ENCODE data around the gene DOHH.

The DOHH gene

GRCh38 chr19:3500429-3501101, at the start of gene DOHH:
DOHH (minus strand) TSS chr19:3500674; CDS start chr19:3496814, 3,860 bp downstream.
- H3K36me3 Mint-ChIP-seq = peaks cover 5% of the 10 kb centered on the region
- peak within 1 kb of the TSS; percentile 96 for H3K4me3 Mint-ChIP-seq
- no peaks in the 10 kb centered on the region for H3K9me3 Mint-ChIP-seq
- peaks cover 36% of the 10 kb centered on the region for H3K4me1 Mint-ChIP-seq
- H3K27ac Mint-ChIP-seq = peak within 1 kb of the TSS; percentile 99
- no peaks in the 10 kb centered on the region for H3K27me3 Mint-ChIP-seq

- Mint-ChIP-seq H3K4me1 (peaks cover 28% of the 10 kb centered on the region), H3K36me3 (peaks cover 4% of the 10 kb centered on the region), H3K9me3 (no peaks in the 10 kb centered on the region), H3K4me3 (no peak overlapping the region), H3K27ac (no peak overlapping the region), H3K27me3 (no peaks in the 10 kb centered on the region)
Observed at GRCh38 chr19:3549816-3550215, 49.3 kb upstream of the DOHH start.

GRCh38 chr19:3548606-3549005, 48.1 kb upstream of the DOHH start:
- Mint-ChIP-seq H3K4me1 (peaks cover 22% of the 10 kb centered on the region), H3K4me3 (no peak overlapping the region), H3K27me3 (no peaks in the 10 kb centered on the region), H3K36me3 (peaks cover 4% of the 10 kb centered on the region), H3K27ac (no peak overlapping the region), H3K9me3 (no peaks in the 10 kb centered on the region)

- H3K36me3 Mint-ChIP-seq = peaks cover 4% of the 10 kb centered on the region
- no peaks in the 10 kb centered on the region for H3K9me3 Mint-ChIP-seq
- H3K4me1 Mint-ChIP-seq = peaks cover 18% of the 10 kb centered on the region
- H3K27ac Mint-ChIP-seq = no peak overlapping the region
- no peak overlapping the region for H3K4me3 Mint-ChIP-seq
- H3K27me3 Mint-ChIP-seq = no peaks in the 10 kb centered on the region
Observed at GRCh38 chr19:3547767-3548282, 47.4 kb upstream of the DOHH start.

- Mint-ChIP-seq H3K9me3 (no peaks in the 10 kb centered on the region), H3K27me3 (no peaks in the 10 kb centered on the region), H3K36me3 (peaks cover 4% of the 10 kb centered on the region), H3K4me1 (peaks cover 17% of the 10 kb centered on the region), H3K27ac (peak overlapping the region; percentile 46), H3K4me3 (no peak overlapping the region)
Observed at GRCh38 chr19:3547301-3547731, 46.8 kb upstream of the DOHH start.

GRCh38 chr19:3546119-3546518, 45.6 kb upstream of the DOHH start:
- Mint-ChIP-seq H3K27ac (no peak overlapping the region), H3K4me3 (no peak overlapping the region), H3K27me3 (no peaks in the 10 kb centered on the region), H3K4me1 (peaks cover 11% of the 10 kb centered on the region), H3K9me3 (no peaks in the 10 kb centered on the region), H3K36me3 (peaks cover 4% of the 10 kb centered on the region)

- no peaks in the 10 kb centered on the region for H3K9me3 Mint-ChIP-seq
- no peaks in the 10 kb centered on the region for H3K27me3 Mint-ChIP-seq
- no peak overlapping the region for H3K4me3 Mint-ChIP-seq
- peaks cover 11% of the 10 kb centered on the region for H3K4me1 Mint-ChIP-seq
- peaks cover 4% of the 10 kb centered on the region for H3K36me3 Mint-ChIP-seq
- no peak overlapping the region for H3K27ac Mint-ChIP-seq
Observed at GRCh38 chr19:3545669-3546034, 45.2 kb upstream of the DOHH start.

- H3K36me3 Mint-ChIP-seq = peaks cover 4% of the 10 kb centered on the region
Observed at GRCh38 chr19:3544742-3545668, 44.5 kb upstream of the DOHH start.

GRCh38 chr19:3544058-3544376, 43.5 kb upstream of the DOHH start:
- H3K9me3 Mint-ChIP-seq = no peaks in the 10 kb centered on the region
- H3K27ac Mint-ChIP-seq = no peak overlapping the region
- no peaks in the 10 kb centered on the region for H3K27me3 Mint-ChIP-seq
- peaks cover 11% of the 10 kb centered on the region for H3K4me1 Mint-ChIP-seq
- H3K4me3 Mint-ChIP-seq = no peak overlapping the region
- H3K36me3 Mint-ChIP-seq = peaks cover 7% of the 10 kb centered on the region

More at GRCh38 chr19:3544742-3545668, 44.5 kb upstream of the DOHH start:
- Mint-ChIP-seq H3K9me3 (no peaks in the 10 kb centered on the region), H3K4me1 (peaks cover 11% of the 10 kb centered on the region), H3K4me3 (no peak overlapping the region), H3K27ac (peak overlapping the region; percentile 51), H3K27me3 (no peaks in the 10 kb centered on the region)

- H3K4me3 Mint-ChIP-seq = no peak overlapping the region
Observed at GRCh38 chr19:3543150-3544057, 42.9 kb upstream of the DOHH start.

GRCh38 chr19:3539756-3540118, 39.3 kb upstream of the DOHH start:
- Mint-ChIP-seq H3K4me1 (no peaks in the 10 kb centered on the region), H3K36me3 (peaks cover 4% of the 10 kb centered on the region), H3K27me3 (no peaks in the 10 kb centered on the region), H3K4me3 (no peak overlapping the region), H3K9me3 (no peaks in the 10 kb centered on the region), H3K27ac (no peak overlapping the region)

More at GRCh38 chr19:3543150-3544057, 42.9 kb upstream of the DOHH start:
- Mint-ChIP-seq H3K27ac (no peak overlapping the region), H3K36me3 (peaks cover 7% of the 10 kb centered on the region), H3K27me3 (no peaks in the 10 kb centered on the region), H3K4me1 (peaks cover 11% of the 10 kb centered on the region), H3K9me3 (no peaks in the 10 kb centered on the region)

- H3K27me3 Mint-ChIP-seq = no peaks in the 10 kb centered on the region
- peaks cover 4% of the 10 kb centered on the region for H3K36me3 Mint-ChIP-seq
- peak within 1 kb of the TSS; percentile 12 for H3K27ac Mint-ChIP-seq
- H3K4me1 Mint-ChIP-seq = no peaks in the 10 kb centered on the region
- no peak within 1 kb of the TSS for H3K4me3 Mint-ChIP-seq
- no peaks in the 10 kb centered on the region for H3K9me3 Mint-ChIP-seq
Observed at GRCh38 chr19:3538965-3539755, 38.7 kb upstream of the DOHH start, which contains the start of gene TEKTIP1. TEKTIP1 (plus strand) TSS chr19:3539174; CDS start chr19:3539178, 4 bp downstream.

- Mint-ChIP-seq H3K4me3 (no peak overlapping the region), H3K27ac (peak overlapping the region; percentile 12)
Observed at GRCh38 chr19:3538258-3538929, 37.9 kb upstream of the DOHH start.

More at GRCh38 chr19:3538258-3538929, 37.9 kb upstream of the DOHH start:
- Mint-ChIP-seq H3K27me3 (no peaks in the 10 kb centered on the region), H3K4me1 (no peaks in the 10 kb centered on the region), H3K36me3 (peaks cover 4% of the 10 kb centered on the region), H3K9me3 (no peaks in the 10 kb centered on the region)

Measured in activated naive CD4-positive, alpha-beta T cell treated with anti-CD3 and anti-CD28 coated beads, Interleukin-2, amount 50 U/mL, for 24 hours (primary cell).